ENCODE data around the gene P4HA2. TPM values are rescaled to one million over a fixed set of nuclear protein-coding genes. Genes with fewer than 3 reads are reported as not detected.

Gene P4HA2
- total and polyA plus RNA-seq, 9 of the 15 experiments (the other 6 are each of a cell fraction or from before 2014, with no cell fraction given), result 9.6 to 50.0 (median 12.7) TPM

DNA sequence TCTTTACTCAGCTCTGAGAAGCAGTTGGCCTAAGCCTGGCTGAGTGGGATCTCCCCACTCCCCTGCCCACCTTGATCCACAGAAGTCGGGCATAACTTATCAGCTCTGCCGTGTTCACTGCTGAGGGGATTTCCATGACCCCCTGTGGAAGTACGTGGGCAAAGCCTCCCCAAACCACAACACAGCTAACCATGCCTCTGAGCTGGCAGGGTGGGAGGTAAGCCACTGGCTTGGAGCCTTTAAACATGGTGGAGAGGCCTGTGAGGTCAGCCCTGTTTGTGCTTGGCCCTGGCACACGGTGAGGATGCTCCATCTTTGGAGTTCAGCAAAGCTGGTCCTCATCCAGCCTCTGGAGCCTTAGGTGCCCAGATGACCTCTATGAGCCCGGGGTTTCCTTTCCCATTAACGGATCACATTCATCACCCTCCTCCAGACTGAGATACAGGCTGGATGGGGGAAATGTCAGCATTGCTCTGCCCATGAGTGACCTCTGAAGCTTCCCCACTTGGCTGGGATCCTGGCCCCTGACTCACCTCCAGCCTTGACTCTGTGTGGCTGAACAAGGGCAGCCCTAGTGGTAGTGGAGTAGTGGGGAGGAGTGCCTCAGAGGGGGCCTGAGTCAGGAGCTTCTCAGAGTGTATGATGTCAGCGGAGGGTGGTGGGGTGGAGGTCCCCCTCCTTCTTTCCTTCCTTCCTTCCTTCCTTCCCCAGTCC lies 36.1 kb upstream of the P4HA2 start (continued):
- TF ChIP-seq FOSL1 (tag; conservative IDR thresholded peaks at IDR 0.05) (no peak; the same call in 1 of the 2 replicates), ETV1 (tag; conservative IDR thresholded peaks at IDR 0.05; ENCODE audit: low read depth) (no peak), ZNF518B (CRISPR knock-in tag; IDR thresholded peaks at IDR 0.05) (no peak), CTCF (IDR thresholded peaks at IDR 0.05 in 2 of 3, conservative IDR thresholded peaks at IDR 0.05 in 1 of 3; ENCODE audit: insufficient read depth in 2 of 3, low read depth in 1 of 3, low read length in 3 of 3) (peak in 1 of 3 experiments; percentile 17; a peak in 1 of 6 replicates), SMARCC2 (IDR thresholded peaks at IDR 0.05; ENCODE audit: low read depth) (no peak), ZBTB7A (IDR thresholded peaks at IDR 0.05; ENCODE audit: borderline replicate concordance, control insufficient read depth, low read depth, low read length) (peak; percentile 51; the same call in 1 of the 2 replicates), MAFK (IDR thresholded peaks at IDR 0.05; ENCODE audit: low read length) (no peak), REST (IDR thresholded peaks at IDR 0.05; ENCODE audit: borderline replicate concordance) (no peak), REST (CRISPR knock-in tag; IDR thresholded peaks at IDR 0.05; ENCODE audit: low read depth) (no peak), SMARCA4 (IDR thresholded peaks at IDR 0.05) (peak; percentile 24; the same call in 1 of the 2 replicates), ZNF140 (CRISPR knock-in tag; IDR thresholded peaks at IDR 0.05) (no peak), SNIP1 (IDR thresholded peaks at IDR 0.05; ENCODE audit: low read depth) (no peak), ZBTB1 (CRISPR knock-in tag; IDR thresholded peaks at IDR 0.05; ENCODE audit: borderline replicate concordance, low read depth) (no peak), NR2F6 (CRISPR knock-in tag; IDR thresholded peaks at IDR 0.05) (no peak), HNRNPUL1 (IDR thresholded peaks at IDR 0.05; ENCODE audit: low read length) (no peak)

All from K562 (cell line).